HepG2 (cell line): ENCODE data around the gene RNF8. TPM values are rescaled to one million over a fixed set of nuclear protein-coding genes. Genes with fewer than 3 reads are reported as not detected.

Source experiments
- CTCF ChIP-seq: sonication (generic); formaldehyde crosslinking; IDR thresholded peaks from 2 replicates; pipeline ENCODE4 v1.5.0; 2020; ENCODE audit warnings: mild to moderate bottlenecking, missing genetic modification reagents, moderate library complexity
- KLF13 ChIP-seq: sonication (generic); formaldehyde crosslinking; IDR thresholded peaks from 2 replicates; pipeline ENCODE4 v1.4.0; 2020; ENCODE audit warnings: mild to moderate bottlenecking, missing genetic modification reagents
- MAF1 ChIP-seq: sonication (generic); formaldehyde crosslinking; IDR thresholded peaks from 2 replicates; pipeline ENCODE4 v1.5.0; 2020; ENCODE audit warnings: missing genetic modification reagents, borderline replicate concordance
- MAFK ChIP-seq, 2 experiments: IDR thresholded peaks in 1 of 2; conservative IDR thresholded peaks in 1 of 2; 2 replicates each; pipeline ENCODE4 v1.6.1; 2011; ENCODE audit warnings: improper control_type of control experiment in 2 of 2, low read length in 2 of 2
- MAZ ChIP-seq, 2 experiments: sonication (generic) in 1 of 2; formaldehyde crosslinking in 1 of 2; IDR thresholded peaks; 2 replicates each; pipeline versions ENCODE4 v1.5.0 to v1.6.1; 2012 to 2020; ENCODE audit warnings: low read depth in 2 of 2, mild to moderate bottlenecking in 2 of 2, borderline replicate concordance in 1 of 2, improper control_type of control experiment in 1 of 2, low read length in 1 of 2, missing genetic modification reagents in 1 of 2, moderate library complexity in 1 of 2
- PHF20 ChIP-seq: sonication (generic); formaldehyde crosslinking; IDR thresholded peaks from 2 replicates; pipeline ENCODE4 v1.5.0; 2020; ENCODE audit warnings: mild to moderate bottlenecking, missing genetic modification reagents
- POLR2AphosphoS5 ChIP-seq: IDR thresholded peaks from 2 replicates; pipeline ENCODE4 v1.6.1; 2012; ENCODE audit warnings: low read depth, low read length
- SMAD3 ChIP-seq: sonication (generic); formaldehyde crosslinking; IDR thresholded peaks from 2 replicates; pipeline ENCODE4 v1.4.0; 2020; ENCODE audit warnings: missing genetic modification reagents
- SOX13 ChIP-seq, 3 experiments: fragments of 450-650 bp in 1 of 3; sonication (generic) in 1 of 3; formaldehyde crosslinking in 1 of 3; IDR thresholded peaks in 2 of 3; conservative IDR thresholded peaks in 1 of 3; 2 replicates each; pipeline versions ENCODE4 v1.5.0 to v1.6.1; 2016 to 2020; ENCODE audit warnings: antibody characterized with exemption in 1 of 3, mild to moderate bottlenecking in 1 of 3, missing compliant biosample characterization in 1 of 3, missing genetic modification reagents in 1 of 3, moderate library complexity in 1 of 3
- ZBED4 ChIP-seq: sonication (generic); formaldehyde crosslinking; IDR thresholded peaks from 2 replicates; pipeline ENCODE4 v1.4.0; 2020; ENCODE audit warnings: missing genetic modification reagents, borderline replicate concordance
- ZBTB2 ChIP-seq: sonication (generic); formaldehyde crosslinking; IDR thresholded peaks from 2 replicates; pipeline ENCODE4 v1.8.0; 2022; ENCODE audit warnings: low read depth, missing genetic modification reagents
- ZNF343 ChIP-seq: sonication (generic); formaldehyde crosslinking; IDR thresholded peaks from 2 replicates; pipeline ENCODE4 v1.4.0; 2020; ENCODE audit warnings: mild to moderate bottlenecking, missing genetic modification reagents
- ZNF597 ChIP-seq: sonication (generic); formaldehyde crosslinking; IDR thresholded peaks from 2 replicates; pipeline ENCODE4 v1.5.0; 2020; ENCODE audit warnings: missing genetic modification reagents
- ZNF740 ChIP-seq: sonication (generic); formaldehyde crosslinking; IDR thresholded peaks from 2 replicates; pipeline ENCODE4 v1.4.0; 2020; ENCODE audit warnings: missing genetic modification reagents
- polyA plus RNA-seq, 8 experiments: library from polyadenylated mRNA; depleted of rRNA in 3 of 8; stranded (reverse) in 7 of 8; unstranded in 1 of 8; fragments of >200 nt; fragmentation: Illumina TruSeq in 4 of 8; extraction: Trizol in 4 of 8; gene quantifications; 2 replicates each; pipeline versions ENCODE4 v1.2.1 to v1.2.3, GENCODE V29; 2011 to 2016; ENCODE audit warnings: low read depth in 4 of 8, missing spikeins in 1 of 8, mixed read lengths in 1 of 8; ENCODE audit not compliant: insufficient read depth in 1 of 8
- total RNA-seq, 5 experiments: library from RNA; depleted of rRNA; stranded (reverse); fragments of >200 nt; fragmentation: Illumina TruSeq; extraction: Trizol; gene quantifications; 2 replicates each; pipeline ENCODE4 v1.2.3, GENCODE V29; 2016; ENCODE audit warnings: low read depth in 1 of 5
- TF ChIP-seq, protein P1 (sequence below): sonication (generic); formaldehyde crosslinking; IDR thresholded peaks from 2 replicates; pipeline ENCODE4 v1.4.0; 2020; ENCODE audit warnings: mild to moderate bottlenecking, low read depth, missing genetic modification reagents

The RNF8 gene
- total and polyA plus RNA-seq, 2 of the 13 experiments (the other 11 are each of a cell fraction or from before 2014, with no cell fraction given) = 21.8 to 47.6 TPM

DNA sequence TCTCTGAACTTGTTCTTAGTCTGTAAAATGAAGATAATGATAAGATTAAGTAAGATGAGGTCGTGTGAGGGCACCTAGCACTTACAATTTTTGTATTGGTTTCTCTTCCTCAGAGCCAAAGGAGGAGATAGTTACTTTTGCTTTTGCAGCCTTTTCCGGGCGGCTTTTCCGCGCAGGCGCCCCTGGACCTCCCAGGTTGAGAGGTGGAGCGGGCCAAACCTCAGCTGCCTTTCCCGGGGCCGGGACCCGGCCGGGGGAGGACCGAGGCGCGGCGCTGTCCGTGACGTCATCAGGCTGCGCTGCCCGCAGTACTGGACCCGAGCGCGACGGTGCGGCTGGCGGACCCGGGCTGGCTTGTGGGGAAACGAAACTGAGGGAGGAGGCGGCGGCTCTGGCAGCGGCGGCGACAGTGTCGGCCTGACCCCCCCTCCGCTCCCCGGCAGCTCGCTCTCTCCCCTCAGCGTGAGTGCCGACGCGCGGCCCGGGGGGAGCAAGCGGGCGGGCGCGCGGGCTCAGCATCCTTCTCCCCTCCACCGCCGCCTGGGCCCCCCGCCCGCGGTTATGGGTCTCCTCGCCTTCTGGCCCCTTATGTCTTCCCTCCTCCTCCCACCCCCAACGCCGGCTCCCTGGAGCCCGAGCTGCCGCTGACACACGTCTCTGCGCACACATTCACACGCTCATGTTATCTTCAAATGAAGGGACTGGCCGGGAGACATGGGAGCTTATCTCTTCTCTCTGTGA is 79.3 kb downstream of the RNF8 start, which contains the start of gene CMTR1 (continued):
- no peak for TF ChIP-seq MAFK (conservative IDR thresholded peaks at IDR 0.05 in 1 of 2, IDR thresholded peaks at IDR 0.05 in 1 of 2; ENCODE audit: low read length in 2 of 2)
- TF ChIP-seq ZBTB2 (CRISPR knock-in tag) = peak; percentile 81; the same call in 1 of the 2 replicates
- peak; percentile 47 for TF ChIP-seq CTCF (CRISPR knock-in tag)
- peak; percentile 100 for TF ChIP-seq PHF20 (CRISPR knock-in tag)
- TF ChIP-seq SMAD3 = peak; percentile 94
- TF ChIP-seq ZBED4 = peak; percentile 86
- no peak for TF ChIP-seq SOX13 (IDR thresholded peaks at IDR 0.05)
- peak in 1 of 2 experiments; percentile 56; a peak in 2 of 4 replicates for TF ChIP-seq SOX13 (CRISPR knock-in tag; conservative IDR thresholded peaks at IDR 0.05 in 1 of 2, IDR thresholded peaks at IDR 0.05 in 1 of 2)
- TF ChIP-seq KLF13 = no peak
- no peak for TF ChIP-seq ZNF597 (CRISPR knock-in tag)
- TF ChIP-seq POLR2AphosphoS5 = peak; percentile 89
- TF ChIP-seq, protein P1, sequence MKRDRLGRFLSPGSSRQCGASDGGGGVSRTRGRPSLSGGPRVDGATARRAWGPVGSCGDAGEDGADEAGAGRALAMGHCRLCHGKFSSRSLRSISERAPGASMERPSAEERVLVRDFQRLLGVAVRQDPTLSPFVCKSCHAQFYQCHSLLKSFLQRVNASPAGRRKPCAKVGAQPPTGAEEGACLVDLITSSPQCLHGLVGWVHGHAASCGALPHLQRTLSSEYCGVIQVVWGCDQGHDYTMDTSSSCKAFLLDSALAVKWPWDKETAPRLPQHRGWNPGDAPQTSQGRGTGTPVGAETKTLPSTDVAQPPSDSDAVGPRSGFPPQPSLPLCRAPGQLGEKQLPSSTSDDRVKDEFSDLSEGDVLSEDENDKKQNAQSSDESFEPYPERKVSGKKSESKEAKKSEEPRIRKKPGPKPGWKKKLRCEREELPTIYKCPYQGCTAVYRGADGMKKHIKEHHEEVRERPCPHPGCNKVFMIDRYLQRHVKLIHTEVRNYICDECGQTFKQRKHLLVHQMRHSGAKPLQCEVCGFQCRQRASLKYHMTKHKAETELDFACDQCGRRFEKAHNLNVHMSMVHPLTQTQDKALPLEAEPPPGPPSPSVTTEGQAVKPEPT (CRISPR knock-in tag) = 0 out of 2 replicates have a peak, but pooled peaks have one; percentile 31
- peak; percentile 61; the same call in 1 of the 2 replicates for TF ChIP-seq ZNF343 (CRISPR knock-in tag)
- no peak; the same call in 1 of the 2 replicates for TF ChIP-seq MAF1 (CRISPR knock-in tag)
- peak; percentile 83 for TF ChIP-seq MAZ (IDR thresholded peaks at IDR 0.05; ENCODE audit: borderline replicate concordance, low read depth, low read length)
- TF ChIP-seq MAZ (CRISPR knock-in tag; IDR thresholded peaks at IDR 0.05; ENCODE audit: low read depth) = peak; percentile 95
- peak; percentile 82; the same call in 1 of the 2 replicates for TF ChIP-seq ZNF740
